Type B pancreatic cell (in vitro differentiated cells): ENCODE results near the gene NPAS4. TPM values are rescaled to one million over a fixed set of nuclear protein-coding genes. Genes with fewer than 3 reads are reported as not detected.
A peak's percentile ranks its signal among the peaks of the same experiment; 100 is the strongest.

Experiments
- DNase-seq: peaks from one replicate; pipeline ENCODE4 v3.0.0; 2021; ENCODE audit warnings: mixed read lengths; ENCODE audit not compliant: unreplicated experiment; ENCODE audit errors: extremely low spot score
- H3K27ac Mint-ChIP-seq: 2 replicates; pipeline ENCODE4 v1.8.0; 2021; ENCODE audit warnings: mild to moderate bottlenecking, mixed read lengths
- H3K27me3 Mint-ChIP-seq: 2 replicates; pipeline ENCODE4 v1.8.0; 2021; ENCODE audit warnings: mixed read lengths
- H3K36me3 Mint-ChIP-seq: 2 replicates; pipeline ENCODE4 v1.8.0; 2021; ENCODE audit warnings: mixed read lengths
- H3K4me1 Mint-ChIP-seq: one replicate; pipeline ENCODE4 v1.8.0; 2021; ENCODE audit warnings: mixed read lengths; ENCODE audit not compliant: unreplicated experiment
- H3K4me3 Mint-ChIP-seq: 2 replicates; pipeline ENCODE4 v1.8.0; 2021; ENCODE audit warnings: mild to moderate bottlenecking, mixed read lengths
- H3K9me3 Mint-ChIP-seq: 2 replicates; pipeline ENCODE4 v1.8.0; 2021; ENCODE audit warnings: mixed read lengths
- CTCF ChIP-seq: fragments of 200-600 bp; sonication (generic); conservative IDR thresholded peaks from 2 replicates; pipeline ENCODE4 v1.5.0; 2021; ENCODE audit warnings: antibody characterized with exemption, mild to moderate bottlenecking
- total RNA-seq: library from RNA; stranded (reverse); gene quantifications from 2 replicates; pipeline ENCODE4 v1.2.1, GENCODE V29; 2021; ENCODE audit warnings: low replicate concordance

Gene NPAS4
- total RNA-seq, 1 donor from 2014 or later, result 0.77 TPM

- H3K36me3 Mint-ChIP-seq, result no peaks in the 10 kb centered on the region
- peaks cover 6% of the 10 kb centered on the region for H3K4me1 Mint-ChIP-seq
- no peaks in the 10 kb centered on the region for H3K9me3 Mint-ChIP-seq
- peak overlapping the region; percentile 50 for H3K4me3 Mint-ChIP-seq
- peak; percentile 98 for TF ChIP-seq CTCF
- peak; percentile 88 for DNase-seq
- no peak overlapping the region for H3K27ac Mint-ChIP-seq
- peaks cover 11% of the 10 kb centered on the region for H3K27me3 Mint-ChIP-seq
Measured at GRCh38 chr11:66386171-66387069, 34.4 kb upstream of the NPAS4 start.

GRCh38 chr11:66388780-66389386 is 32.0 kb upstream of the NPAS4 start:
- H3K27ac Mint-ChIP-seq, result no peak overlapping the region
- peak; percentile 72 for TF ChIP-seq CTCF
- no peaks in the 10 kb centered on the region for H3K36me3 Mint-ChIP-seq
- DNase-seq, result no peak
- H3K27me3 Mint-ChIP-seq, result peaks cover 16% of the 10 kb centered on the region
- no peak overlapping the region for H3K4me3 Mint-ChIP-seq
- H3K4me1 Mint-ChIP-seq, result peaks cover 6% of the 10 kb centered on the region
- no peaks in the 10 kb centered on the region for H3K9me3 Mint-ChIP-seq

DNA sequence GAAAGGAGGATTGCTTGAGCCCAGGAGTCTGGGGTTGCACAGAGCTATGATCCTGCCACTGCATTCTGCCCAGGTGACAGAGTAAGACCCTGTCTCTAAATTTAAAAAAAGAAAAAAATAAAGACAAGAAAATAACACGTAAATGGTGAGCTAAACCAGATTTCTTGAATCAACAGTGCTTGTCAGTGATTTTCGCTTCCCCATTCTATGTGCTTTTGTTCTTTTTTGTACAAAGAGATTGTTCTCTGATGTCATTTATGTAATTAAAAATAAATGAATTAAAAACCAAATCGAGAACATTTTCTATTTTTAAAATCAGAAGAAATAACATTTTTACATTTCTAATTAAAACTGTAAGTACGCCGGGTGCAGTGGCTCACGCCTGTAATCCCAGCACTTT is 29.5 kb upstream of the NPAS4 start:
- Mint-ChIP-seq H3K27me3 (peaks cover 19% of the 10 kb centered on the region), H3K4me1 (peaks cover 2% of the 10 kb centered on the region), H3K4me3 (no peak overlapping the region), H3K27ac (no peak overlapping the region), H3K36me3 (no peaks in the 10 kb centered on the region), H3K9me3 (no peaks in the 10 kb centered on the region)
- no peak for DNase-seq
- TF ChIP-seq CTCF, result no peak

DNA sequence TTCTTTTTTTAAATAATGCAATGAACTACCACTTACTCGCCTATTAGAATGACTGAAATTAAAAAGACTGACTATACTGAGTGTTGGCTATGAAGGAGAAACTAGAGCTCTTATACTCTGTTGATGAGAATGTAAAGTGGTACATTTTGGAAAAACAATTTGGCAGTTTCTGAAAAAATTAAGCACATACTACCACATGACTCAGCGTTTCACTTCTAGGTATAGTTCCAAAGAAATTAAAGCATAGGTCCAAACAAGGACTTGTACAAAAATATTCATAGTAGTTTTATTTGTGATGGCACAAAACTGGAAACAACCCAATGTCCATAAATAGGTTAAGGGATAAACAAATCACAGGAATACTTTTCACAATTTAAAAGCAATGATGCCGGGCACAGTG is 26.9 kb upstream of the NPAS4 start:
- no peaks in the 10 kb centered on the region for H3K9me3 Mint-ChIP-seq
- H3K27ac Mint-ChIP-seq, result no peak overlapping the region
- H3K4me1 Mint-ChIP-seq, result no peaks in the 10 kb centered on the region
- DNase-seq, result no peak
- no peak overlapping the region for H3K4me3 Mint-ChIP-seq
- H3K36me3 Mint-ChIP-seq, result no peaks in the 10 kb centered on the region
- H3K27me3 Mint-ChIP-seq, result peaks cover 24% of the 10 kb centered on the region
- TF ChIP-seq CTCF, result no peak

GRCh38 chr11:66407651-66408050 is 13.2 kb upstream of the NPAS4 start:
- Mint-ChIP-seq H3K36me3 (no peaks in the 10 kb centered on the region), H3K27me3 (peaks cover 54% of the 10 kb centered on the region), H3K4me3 (no peak overlapping the region), H3K27ac (no peak overlapping the region), H3K9me3 (no peaks in the 10 kb centered on the region), H3K4me1 (peaks cover 8% of the 10 kb centered on the region)
- no peak for DNase-seq
- no peak for TF ChIP-seq CTCF
